Activated CD4-positive, alpha-beta memory T cell treated with anti-CD3 and anti-CD28 coated beads for 36 hours (primary cell): Measurements from ENCODE around the gene PPEF2. TPM values are rescaled to one million over a fixed set of nuclear protein-coding genes. Genes with fewer than 3 reads are reported as not detected.

ENCODE experiments used
- CTCF ChIA-PET: fragments of 350-600 bp; sonication (Branson Sonifier 250); formaldehyde crosslinking; loops from one replicate; lab custom pipeline; 2021; ENCODE audit warnings: antibody characterized with exemption, inconsistent platforms; lab: Charles Lee
- POLR2A ChIA-PET: fragments of 350-600 bp; sonication (Branson Sonifier 250); formaldehyde crosslinking; loops from one replicate; lab custom pipeline; 2021; ENCODE audit warnings: antibody characterized with exemption; lab: Charles Lee
- DNase-seq: peaks from one replicate; pipeline ENCODE4 v3.0.0-alpha.2; 2020
- H3K27ac Mint-ChIP-seq: one replicate; pipeline ENCODE4 v1.8.0; 2021; ENCODE audit warnings: mixed read lengths
- H3K27me3 Mint-ChIP-seq: one replicate; pipeline ENCODE4 v1.8.0; 2021; ENCODE audit warnings: mixed read lengths
- H3K36me3 Mint-ChIP-seq: one replicate; pipeline ENCODE4 v1.8.0; 2021; ENCODE audit warnings: mixed read lengths
- H3K4me1 Mint-ChIP-seq: one replicate; pipeline ENCODE4 v1.8.0; 2021; ENCODE audit warnings: low read depth, mixed read lengths
- H3K4me3 Mint-ChIP-seq: one replicate; pipeline ENCODE4 v1.8.0; 2021; ENCODE audit warnings: mild to moderate bottlenecking, mixed read lengths
- H3K9me3 Mint-ChIP-seq: one replicate; pipeline ENCODE4 v1.8.0; 2021; ENCODE audit warnings: mixed read lengths
- intact Hi-C: fragments of 100-400 bp; cut with micrococcal nuclease; formaldehyde crosslinking; loops from one replicate; pipeline ENCODE4 v1.15.1; 2023
- total RNA-seq, 2 experiments: library from RNA; stranded (reverse); gene quantifications; one replicate each; pipeline ENCODE4 v1.2.3, GENCODE V29; 2021

PPEF2 gene
- total RNA-seq, 2 experiments from 2014 or later, result 0.40 TPM; not detected in 1

GRCh38 chr4:75891611-75892010, 10.6 kb downstream of the PPEF2 start:
- Mint-ChIP-seq H3K36me3 (no peaks in the 10 kb centered on the region), H3K9me3 (no peaks in the 10 kb centered on the region), H3K4me1 (no peaks in the 10 kb centered on the region), H3K4me3 (no peak overlapping the region), H3K27me3 (no peaks in the 10 kb centered on the region), H3K27ac (no peak overlapping the region)
- CTCF ChIA-PET, result no interaction called here
- no peak for DNase-seq
- intact Hi-C loops, result no loop called here
- POLR2A ChIA-PET, result no interaction called here

GRCh38 chr4:75889537-75890199, 12.6 kb downstream of the PPEF2 start:
- intact Hi-C loops, result no loop called here
- Mint-ChIP-seq H3K27me3 (no peaks in the 10 kb centered on the region), H3K4me1 (no peaks in the 10 kb centered on the region), H3K4me3 (no peak overlapping the region), H3K9me3 (no peaks in the 10 kb centered on the region), H3K36me3 (no peaks in the 10 kb centered on the region), H3K27ac (no peak overlapping the region)
- POLR2A ChIA-PET, result no interaction called here
- CTCF ChIA-PET, result interaction anchor here (1.2 kb wide), 1 partner anchor 298 kb away, joined by 3 read pairs; no protein-coding TSS in a partner anchor
- no peak for DNase-seq

DNA sequence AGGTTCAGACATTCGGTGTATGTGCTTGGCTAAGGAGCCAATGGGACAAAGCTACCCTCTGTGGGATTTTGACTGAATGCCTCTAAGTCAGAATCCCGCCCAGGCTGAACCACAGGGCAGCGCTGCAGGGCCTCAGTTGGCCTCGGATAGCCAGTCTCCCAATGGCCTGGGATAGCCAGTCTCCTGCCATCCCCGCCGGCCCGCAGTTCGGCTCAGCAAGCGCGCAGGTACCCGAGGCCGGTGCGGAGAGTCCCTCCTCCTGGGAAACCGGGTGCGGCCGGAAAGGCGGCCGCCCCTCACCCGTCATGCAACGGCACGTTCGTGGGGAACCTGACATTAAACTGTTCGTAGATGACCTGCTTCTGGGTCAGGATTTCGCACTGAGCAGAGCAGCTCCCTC, 16.1 kb downstream of the PPEF2 start:
- ChIA-PET POLR2A (no interaction called here), CTCF (interaction anchor here (2.1 kb wide), 1 partner anchor 9 kb away, joined by 11 read pairs; no protein-coding TSS in a partner anchor)
- intact Hi-C loops, result no loop called here
- Mint-ChIP-seq H3K36me3 (no peaks in the 10 kb centered on the region), H3K27ac (no peak overlapping the region), H3K9me3 (no peaks in the 10 kb centered on the region), H3K27me3 (no peaks in the 10 kb centered on the region), H3K4me1 (no peaks in the 10 kb centered on the region), H3K4me3 (no peak overlapping the region)
- DNase-seq, result no peak

GRCh38 chr4:75881476-75881875, 20.8 kb downstream of the PPEF2 start:
- no peaks in the 10 kb centered on the region for H3K9me3 Mint-ChIP-seq
- H3K27me3 Mint-ChIP-seq, result no peaks in the 10 kb centered on the region
- H3K4me1 Mint-ChIP-seq, result no peaks in the 10 kb centered on the region
- POLR2A ChIA-PET, result no interaction called here
- no peak overlapping the region for H3K27ac Mint-ChIP-seq
- CTCF ChIA-PET, result interaction anchor here (1.8 kb wide), 1 partner anchor 14 kb away, joined by 8 read pairs; no protein-coding TSS in a partner anchor
- no peak overlapping the region for H3K4me3 Mint-ChIP-seq
- intact Hi-C loops, result no loop called here
- no peaks in the 10 kb centered on the region for H3K36me3 Mint-ChIP-seq
- no peak for DNase-seq

DNA sequence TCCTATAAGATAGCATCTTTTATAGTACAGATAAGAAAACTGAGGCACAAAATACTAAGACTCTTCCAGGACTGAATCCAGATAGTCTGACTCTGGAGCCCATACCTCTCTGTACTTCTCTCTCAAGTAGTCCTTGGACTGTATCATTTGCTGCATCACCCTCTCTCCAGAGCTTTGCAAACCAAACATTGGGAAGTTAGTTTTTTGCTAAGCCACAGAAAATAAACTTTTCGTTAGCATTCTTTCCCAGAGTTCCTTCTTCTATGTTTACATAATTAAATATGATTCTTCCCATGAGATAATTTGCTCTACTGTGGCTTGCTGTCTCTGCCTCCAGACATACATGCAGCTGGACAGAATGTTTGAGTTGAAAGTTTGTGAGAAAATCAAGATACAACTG, 22.0 kb downstream of the PPEF2 start:
- POLR2A ChIA-PET, result no interaction called here
- intact Hi-C loops, result no loop called here
- no peaks in the 10 kb centered on the region for H3K27me3 Mint-ChIP-seq
- H3K4me1 Mint-ChIP-seq, result no peaks in the 10 kb centered on the region
- DNase-seq, result no peak
- H3K36me3 Mint-ChIP-seq, result no peaks in the 10 kb centered on the region
- no peak overlapping the region for H3K27ac Mint-ChIP-seq
- CTCF ChIA-PET, result interaction anchor here (0.8 to 2.0 kb wide), 2 partner anchors 15 to 34 kb away, joined by 3 to 11 read pairs; no protein-coding TSS in a partner anchor
- no peaks in the 10 kb centered on the region for H3K9me3 Mint-ChIP-seq
- H3K4me3 Mint-ChIP-seq, result no peak overlapping the region

- H3K27me3 Mint-ChIP-seq, result no peaks in the 10 kb centered on the region
- POLR2A ChIA-PET, result no interaction called here
- no peaks in the 10 kb centered on the region for H3K36me3 Mint-ChIP-seq
- CTCF ChIA-PET, result interaction anchor here (1.5 kb wide), 1 partner anchor 15 kb away, joined by 4 read pairs; no protein-coding TSS in a partner anchor
- no peaks in the 10 kb centered on the region for H3K9me3 Mint-ChIP-seq
- no peaks in the 10 kb centered on the region for H3K4me1 Mint-ChIP-seq
- H3K4me3 Mint-ChIP-seq, result no peak overlapping the region
- H3K27ac Mint-ChIP-seq, result no peak overlapping the region
- intact Hi-C loops, result no loop called here
- DNase-seq, result no peak
Measured at GRCh38 chr4:75878246-75878756, 24.0 kb downstream of the PPEF2 start.

- POLR2A ChIA-PET, result no interaction called here
- intact Hi-C loops, result no loop called here
- Mint-ChIP-seq H3K27me3 (no peaks in the 10 kb centered on the region), H3K4me1 (no peaks in the 10 kb centered on the region), H3K36me3 (no peaks in the 10 kb centered on the region), H3K4me3 (no peak overlapping the region), H3K9me3 (no peaks in the 10 kb centered on the region), H3K27ac (no peak overlapping the region)
- CTCF ChIA-PET, result no interaction called here
- DNase-seq, result no peak
Measured at GRCh38 chr4:75876218-75876617, 26.0 kb downstream of the PPEF2 start.

GRCh38 chr4:75869100-75869499, 33.2 kb downstream of the PPEF2 start:
- no peaks in the 10 kb centered on the region for H3K9me3 Mint-ChIP-seq
- no peak for DNase-seq
- no peaks in the 10 kb centered on the region for H3K36me3 Mint-ChIP-seq
- H3K4me1 Mint-ChIP-seq, result no peaks in the 10 kb centered on the region
- ChIA-PET POLR2A (interaction anchor here (1.0 kb wide), 1 partner anchor 71 kb away, joined by 3 read pairs; no protein-coding TSS in a partner anchor), CTCF (interaction anchor here (1.0 kb wide), 1 partner anchor 24 kb away, joined by 3 read pairs; no protein-coding TSS in a partner anchor)
- no peak overlapping the region for H3K4me3 Mint-ChIP-seq
- no peak overlapping the region for H3K27ac Mint-ChIP-seq
- intact Hi-C loops, result no loop called here
- H3K27me3 Mint-ChIP-seq, result no peaks in the 10 kb centered on the region

DNA sequence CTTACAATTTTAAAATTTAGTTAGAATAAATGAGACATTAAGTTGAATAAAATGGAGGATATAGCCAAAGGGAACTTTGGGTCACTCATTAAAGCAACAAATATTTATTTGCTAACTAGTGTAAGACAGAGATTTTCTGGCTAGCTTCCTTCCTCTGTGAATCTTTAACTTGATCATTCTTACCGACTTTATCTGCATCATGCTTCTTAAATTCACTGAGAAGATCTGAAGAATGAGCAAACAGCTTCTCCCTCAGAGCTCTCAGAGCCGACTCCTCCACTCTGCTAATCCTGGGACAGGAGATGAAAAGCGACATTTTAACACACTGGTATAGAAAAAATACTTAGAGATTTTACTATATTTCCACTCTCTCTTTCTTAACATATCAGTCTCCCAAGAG, 35.1 kb downstream of the PPEF2 start:
- POLR2A ChIA-PET, result no interaction called here
- Mint-ChIP-seq H3K9me3 (peaks cover 2% of the 10 kb centered on the region), H3K4me3 (no peak overlapping the region), H3K27me3 (no peaks in the 10 kb centered on the region), H3K4me1 (no peaks in the 10 kb centered on the region), H3K36me3 (no peaks in the 10 kb centered on the region), H3K27ac (no peak overlapping the region)
- no peak for DNase-seq
- CTCF ChIA-PET, result interaction anchor here (0.6 kb wide), 1 partner anchor 21 kb away, joined by 3 read pairs; no protein-coding TSS in a partner anchor
- intact Hi-C loops, result no loop called here

DNA sequence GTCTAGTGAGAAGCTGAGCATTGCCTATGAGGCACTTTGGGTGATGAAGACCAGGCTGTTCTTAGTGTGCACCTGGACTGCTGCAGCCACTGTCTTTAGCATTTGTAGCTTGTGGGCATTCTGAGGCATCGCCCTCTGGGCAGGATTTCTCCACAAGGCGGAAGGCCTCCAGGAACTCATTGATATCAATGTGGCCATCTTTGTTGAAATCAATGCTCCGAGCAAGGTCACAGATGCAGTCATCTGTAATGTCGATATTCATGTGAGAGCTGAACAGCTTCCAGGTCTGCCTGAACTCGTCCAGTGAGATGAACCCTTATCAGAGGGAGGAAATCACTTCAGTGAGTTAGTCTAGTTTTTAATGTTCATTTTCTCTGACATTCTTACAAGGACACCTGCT, 41.6 kb downstream of the PPEF2 start:
- no peak overlapping the region for H3K4me3 Mint-ChIP-seq
- H3K27me3 Mint-ChIP-seq, result no peaks in the 10 kb centered on the region
- intact Hi-C loops, result no loop called here
- H3K36me3 Mint-ChIP-seq, result no peaks in the 10 kb centered on the region
- ChIA-PET POLR2A (no interaction called here), CTCF (interaction anchor here (1.4 kb wide), 1 partner anchor 35 kb away, joined by 7 read pairs; no protein-coding TSS in a partner anchor)
- H3K9me3 Mint-ChIP-seq, result peaks cover 2% of the 10 kb centered on the region
- no peak for DNase-seq
- no peak overlapping the region for H3K27ac Mint-ChIP-seq
- no peaks in the 10 kb centered on the region for H3K4me1 Mint-ChIP-seq

DNA sequence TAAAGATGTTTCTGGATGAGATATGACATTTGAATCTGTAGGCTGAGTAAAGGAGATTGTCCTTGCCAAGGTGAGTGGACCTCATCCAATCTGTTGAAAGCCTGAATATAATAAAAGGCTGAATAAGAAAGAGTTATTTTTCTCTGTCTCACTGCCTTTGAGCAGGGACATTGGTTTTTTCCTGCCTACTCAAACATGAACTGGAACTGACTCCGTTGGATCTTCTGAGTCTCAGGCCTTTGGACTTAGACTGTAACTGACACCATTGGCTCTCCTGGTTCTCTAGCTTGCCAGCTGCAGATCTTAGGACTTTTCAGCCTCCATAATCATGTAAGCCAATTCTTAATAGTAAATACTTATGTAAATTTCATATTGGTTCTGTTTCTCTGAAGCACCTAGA, 43.5 kb downstream of the PPEF2 start:
- H3K27me3 Mint-ChIP-seq, result no peaks in the 10 kb centered on the region
- CTCF ChIA-PET, result interaction anchor here (1.4 kb wide), 1 partner anchor 11 kb away, joined by 4 read pairs; no protein-coding TSS in a partner anchor
- peaks cover 2% of the 10 kb centered on the region for H3K9me3 Mint-ChIP-seq
- H3K36me3 Mint-ChIP-seq, result no peaks in the 10 kb centered on the region
- no peak for DNase-seq
- intact Hi-C loops, result no loop called here
- H3K4me3 Mint-ChIP-seq, result no peak overlapping the region
- H3K4me1 Mint-ChIP-seq, result no peaks in the 10 kb centered on the region
- H3K27ac Mint-ChIP-seq, result no peak overlapping the region
- POLR2A ChIA-PET, result no interaction called here

DNA sequence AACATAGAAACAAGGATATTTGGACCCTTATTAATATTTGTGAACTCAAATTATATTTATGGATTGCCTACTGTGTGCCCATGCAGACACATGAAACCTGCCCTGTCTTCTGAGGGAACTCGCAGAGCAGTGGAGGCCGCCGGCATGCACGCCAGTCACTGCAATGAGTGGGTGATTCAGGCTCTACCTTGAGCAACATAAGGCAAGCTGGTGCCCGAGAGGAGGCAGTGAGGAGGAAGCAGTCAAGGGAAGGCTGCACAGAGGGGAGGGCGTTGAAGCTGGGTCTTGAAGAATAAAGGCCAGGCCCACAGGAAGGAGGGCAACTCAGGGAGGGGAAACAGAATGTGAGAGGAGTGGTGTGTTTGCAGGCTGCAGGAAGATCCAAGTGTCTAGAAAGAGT, 52.8 kb downstream of the PPEF2 start:
- Mint-ChIP-seq H3K4me3 (no peak overlapping the region), H3K27me3 (peaks cover 7% of the 10 kb centered on the region), H3K9me3 (no peaks in the 10 kb centered on the region), H3K4me1 (peaks cover 14% of the 10 kb centered on the region), H3K36me3 (no peaks in the 10 kb centered on the region), H3K27ac (no peak overlapping the region)
- intact Hi-C loops, result loop anchor here (1.0 to 5.0 kb wide), 6 partner anchors 28 to 209 kb away; partner anchors contain the start of genes G3BP2 and USO1
- CTCF ChIA-PET, result interaction anchor here (1.1 kb wide), 1 partner anchor 272 kb away, joined by 3 read pairs; no protein-coding TSS in a partner anchor
- peak; percentile 12 for DNase-seq
- POLR2A ChIA-PET, result interaction anchor here (0.5 kb wide), 1 partner anchor 983 kb away, joined by 3 read pairs; no protein-coding TSS in a partner anchor
